ENCODE data around the gene PTPRD.

Gene PTPRD

GRCh38 chr9:10612641-10613398, at the start of gene PTPRD:
PTPRD (minus strand) TSS chr9:10613002.
- Mint-ChIP-seq H3K27ac (no peak within 1 kb of the TSS), H3K9me3 (no peaks in the 10 kb centered on the region), H3K36me3 (ENCODE audit: low read depth) (no peaks in the 10 kb centered on the region), H3K4me1 (ENCODE audit: low read depth) (peaks cover 4% of the 10 kb centered on the region), H3K27me3 (peaks cover 40% of the 10 kb centered on the region), H3K4me3 (peak within 1 kb of the TSS; percentile 37)

GRCh38 chr9:10661994-10662393, 49.2 kb upstream of the PTPRD start:
- Mint-ChIP-seq H3K27me3 (no peaks in the 10 kb centered on the region), H3K36me3 (ENCODE audit: low read depth) (no peaks in the 10 kb centered on the region)

GRCh38 chr9:10661376-10661775, 48.6 kb upstream of the PTPRD start:
- Mint-ChIP-seq H3K27me3 (no peaks in the 10 kb centered on the region), H3K27ac (no peak overlapping the region), H3K4me3 (no peak overlapping the region), H3K4me1 (ENCODE audit: low read depth) (no peaks in the 10 kb centered on the region), H3K9me3 (peaks cover 10% of the 10 kb centered on the region), H3K36me3 (ENCODE audit: low read depth) (no peaks in the 10 kb centered on the region)

More at GRCh38 chr9:10661994-10662393, 49.2 kb upstream of the PTPRD start:
- peaks cover 9% of the 10 kb centered on the region for H3K9me3 Mint-ChIP-seq
- no peaks in the 10 kb centered on the region for H3K4me1 Mint-ChIP-seq (ENCODE audit: low read depth)
- no peak overlapping the region for H3K27ac Mint-ChIP-seq
- H3K4me3 Mint-ChIP-seq = no peak overlapping the region

GRCh38 chr9:10651012-10651411, 38.2 kb upstream of the PTPRD start:
- Mint-ChIP-seq H3K4me3 (no peak overlapping the region), H3K27me3 (no peaks in the 10 kb centered on the region), H3K36me3 (ENCODE audit: low read depth) (no peaks in the 10 kb centered on the region), H3K27ac (no peak overlapping the region), H3K9me3 (peaks cover 34% of the 10 kb centered on the region), H3K4me1 (ENCODE audit: low read depth) (no peaks in the 10 kb centered on the region)

- Mint-ChIP-seq H3K27ac (no peak overlapping the region), H3K27me3 (no peaks in the 10 kb centered on the region), H3K4me1 (ENCODE audit: low read depth) (no peaks in the 10 kb centered on the region)
These were observed 36.3 kb upstream of the PTPRD start for GRCh38 chr9:10649076-10649475.

GRCh38 chr9:10633785-10634184, 21.0 kb upstream of the PTPRD start:
- Mint-ChIP-seq H3K27ac (no peak overlapping the region), H3K4me1 (ENCODE audit: low read depth) (no peaks in the 10 kb centered on the region), H3K4me3 (no peak overlapping the region), H3K36me3 (ENCODE audit: low read depth) (no peaks in the 10 kb centered on the region), H3K9me3 (peaks cover 4% of the 10 kb centered on the region), H3K27me3 (no peaks in the 10 kb centered on the region)

More at GRCh38 chr9:10649076-10649475, 36.3 kb upstream of the PTPRD start:
- Mint-ChIP-seq H3K36me3 (ENCODE audit: low read depth) (no peaks in the 10 kb centered on the region), H3K9me3 (peaks cover 22% of the 10 kb centered on the region), H3K4me3 (no peak overlapping the region)

- Mint-ChIP-seq H3K9me3 (no peaks in the 10 kb centered on the region), H3K4me1 (ENCODE audit: low read depth) (peaks cover 4% of the 10 kb centered on the region), H3K27me3 (peaks cover 40% of the 10 kb centered on the region), H3K4me3 (no peak overlapping the region), H3K36me3 (ENCODE audit: low read depth) (no peaks in the 10 kb centered on the region), H3K27ac (no peak overlapping the region)
These were observed 1.5 kb upstream of the PTPRD start for GRCh38 chr9:10614196-10614800.

GRCh38 chr9:10613419-10613818, 617 bp upstream of the PTPRD start:
- Mint-ChIP-seq H3K9me3 (no peaks in the 10 kb centered on the region), H3K27me3 (peaks cover 40% of the 10 kb centered on the region), H3K4me3 (no peak overlapping the region), H3K4me1 (ENCODE audit: low read depth) (peaks cover 4% of the 10 kb centered on the region), H3K27ac (no peak overlapping the region), H3K36me3 (ENCODE audit: low read depth) (no peaks in the 10 kb centered on the region)

GRCh38 chr9:10605388-10605787, 7.4 kb downstream of the PTPRD start:
- H3K27me3 Mint-ChIP-seq = peaks cover 1% of the 10 kb centered on the region
- no peak overlapping the region for H3K27ac Mint-ChIP-seq
- no peak overlapping the region for H3K4me3 Mint-ChIP-seq
- H3K4me1 Mint-ChIP-seq (ENCODE audit: low read depth) = no peaks in the 10 kb centered on the region
- no peaks in the 10 kb centered on the region for H3K36me3 Mint-ChIP-seq (ENCODE audit: low read depth)
- H3K9me3 Mint-ChIP-seq = peaks cover 4% of the 10 kb centered on the region

- no peaks in the 10 kb centered on the region for H3K27me3 Mint-ChIP-seq
- no peak overlapping the region for H3K4me3 Mint-ChIP-seq
- H3K4me1 Mint-ChIP-seq (ENCODE audit: low read depth) = no peaks in the 10 kb centered on the region
- H3K27ac Mint-ChIP-seq = no peak overlapping the region
- H3K9me3 Mint-ChIP-seq = peaks cover 4% of the 10 kb centered on the region
- no peaks in the 10 kb centered on the region for H3K36me3 Mint-ChIP-seq (ENCODE audit: low read depth)
These were observed 7.9 kb downstream of the PTPRD start for GRCh38 chr9:10604927-10605326.

- no peaks in the 10 kb centered on the region for H3K9me3 Mint-ChIP-seq
These were observed 15.0 kb downstream of the PTPRD start for GRCh38 chr9:10597801-10598200.

GRCh38 chr9:10594482-10594881, 18.3 kb downstream of the PTPRD start:
- Mint-ChIP-seq H3K27me3 (no peaks in the 10 kb centered on the region), H3K27ac (no peak overlapping the region), H3K4me1 (ENCODE audit: low read depth) (no peaks in the 10 kb centered on the region), H3K36me3 (ENCODE audit: low read depth) (no peaks in the 10 kb centered on the region), H3K9me3 (peaks cover 6% of the 10 kb centered on the region), H3K4me3 (no peak overlapping the region)

More at GRCh38 chr9:10597801-10598200, 15.0 kb downstream of the PTPRD start:
- H3K36me3 Mint-ChIP-seq (ENCODE audit: low read depth) = no peaks in the 10 kb centered on the region
- no peaks in the 10 kb centered on the region for H3K4me1 Mint-ChIP-seq (ENCODE audit: low read depth)
- H3K27ac Mint-ChIP-seq = no peak overlapping the region
- no peaks in the 10 kb centered on the region for H3K27me3 Mint-ChIP-seq
- no peak overlapping the region for H3K4me3 Mint-ChIP-seq

GRCh38 chr9:10586407-10586806, 26.4 kb downstream of the PTPRD start:
- Mint-ChIP-seq H3K4me3 (no peak overlapping the region), H3K27me3 (no peaks in the 10 kb centered on the region), H3K4me1 (ENCODE audit: low read depth) (no peaks in the 10 kb centered on the region), H3K27ac (no peak overlapping the region), H3K36me3 (ENCODE audit: low read depth) (no peaks in the 10 kb centered on the region), H3K9me3 (peaks cover 11% of the 10 kb centered on the region)

GRCh38 chr9:10571699-10572098, 41.1 kb downstream of the PTPRD start:
- Mint-ChIP-seq H3K36me3 (ENCODE audit: low read depth) (no peaks in the 10 kb centered on the region), H3K27ac (no peak overlapping the region), H3K4me3 (no peak overlapping the region), H3K27me3 (no peaks in the 10 kb centered on the region), H3K9me3 (peaks cover 11% of the 10 kb centered on the region), H3K4me1 (ENCODE audit: low read depth) (no peaks in the 10 kb centered on the region)

GRCh38 chr9:10566848-10567247, 46.0 kb downstream of the PTPRD start:
- Mint-ChIP-seq H3K27me3 (no peaks in the 10 kb centered on the region), H3K9me3 (peaks cover 3% of the 10 kb centered on the region), H3K4me3 (no peak overlapping the region), H3K27ac (no peak overlapping the region), H3K36me3 (ENCODE audit: low read depth) (no peaks in the 10 kb centered on the region), H3K4me1 (ENCODE audit: low read depth) (no peaks in the 10 kb centered on the region)
